ENCODE measurements around the gene TAF4. TPM values are rescaled to one million over a fixed set of nuclear protein-coding genes. Genes with fewer than 3 reads are reported as not detected.
"Not testable (repeated sequence)": the region's sequence is repeated elsewhere in the genome, so short reads cannot be mapped to it uniquely, and the experiment has no call there.

The TAF4 gene
- total RNA-seq, 1 experiment from 2014 or later: 3.7 TPM

DNA sequence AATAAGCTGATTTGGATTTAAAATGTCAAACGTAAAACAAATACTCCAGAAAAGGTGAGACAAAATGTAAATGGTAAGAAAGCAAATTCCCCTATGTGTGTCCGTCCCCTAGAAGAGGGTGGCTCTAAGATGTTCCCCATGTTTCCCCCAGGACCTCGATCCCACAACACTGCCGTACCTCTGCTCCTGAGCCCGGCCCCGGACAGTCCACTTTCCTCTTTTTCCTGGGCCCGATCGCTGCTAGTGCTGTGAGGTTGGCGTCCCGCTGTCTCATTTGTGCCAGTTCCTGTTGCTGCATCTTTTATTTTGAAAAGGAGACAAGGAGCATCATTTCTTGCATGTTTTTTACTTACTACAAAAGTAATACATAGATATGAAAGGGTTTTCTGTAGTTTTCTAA, 68.3 kb downstream of the TAF4 start:
- in situ Hi-C loops (cut with HindIII; ENCODE audit: low pct_unique_long_range_greater_than_20kb, low sequenced_read_pairs): no loop called here
- DNase-seq (ENCODE audit: low read depth): no peak

DNA sequence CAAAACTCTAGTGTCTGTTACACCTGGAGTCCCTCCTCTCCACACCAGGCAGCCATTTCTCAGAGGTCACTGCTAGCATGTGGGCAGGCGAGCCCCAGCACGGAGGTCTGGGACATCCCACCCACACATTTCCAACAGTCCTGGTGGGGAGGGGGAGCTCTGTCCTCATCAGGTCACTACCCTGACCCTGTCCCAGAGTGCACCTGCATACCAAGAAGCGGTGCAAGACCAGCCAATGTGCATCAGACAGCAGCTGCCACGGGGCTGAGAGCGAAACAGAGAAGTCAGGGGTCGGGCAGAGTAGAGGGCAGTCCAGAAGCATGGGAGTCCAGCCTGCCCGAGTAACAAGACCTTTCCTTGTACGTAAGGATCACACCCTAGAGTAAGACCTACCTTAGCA, 71.1 kb downstream of the TAF4 start:
- in situ Hi-C loops (cut with HindIII; ENCODE audit: low pct_unique_long_range_greater_than_20kb, low sequenced_read_pairs): no loop called here
- DNase-seq (ENCODE audit: low read depth): no peak

DNA sequence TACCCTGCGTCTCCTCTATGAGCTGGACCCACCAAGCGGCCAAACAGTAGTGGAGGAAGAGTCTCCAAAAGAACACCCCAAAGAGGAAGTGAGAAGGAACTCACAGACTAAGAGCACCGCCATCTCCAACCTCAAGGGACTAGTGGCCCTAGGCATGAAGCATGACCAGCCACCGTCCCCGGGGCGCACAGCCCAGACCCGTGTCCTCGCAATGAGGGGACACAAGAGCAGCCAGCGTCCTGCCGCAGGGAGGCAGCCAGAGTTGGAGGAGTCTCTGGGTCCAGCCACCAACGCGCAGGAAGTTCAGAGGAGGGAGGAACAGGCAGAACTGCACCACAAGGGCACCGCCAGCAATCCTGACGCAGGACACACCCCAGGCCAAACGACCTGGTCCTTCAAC, 72.6 kb downstream of the TAF4 start:
- in situ Hi-C loops (cut with HindIII; ENCODE audit: low pct_unique_long_range_greater_than_20kb, low sequenced_read_pairs): no loop called here
- DNase-seq (ENCODE audit: low read depth): no peak

DNA sequence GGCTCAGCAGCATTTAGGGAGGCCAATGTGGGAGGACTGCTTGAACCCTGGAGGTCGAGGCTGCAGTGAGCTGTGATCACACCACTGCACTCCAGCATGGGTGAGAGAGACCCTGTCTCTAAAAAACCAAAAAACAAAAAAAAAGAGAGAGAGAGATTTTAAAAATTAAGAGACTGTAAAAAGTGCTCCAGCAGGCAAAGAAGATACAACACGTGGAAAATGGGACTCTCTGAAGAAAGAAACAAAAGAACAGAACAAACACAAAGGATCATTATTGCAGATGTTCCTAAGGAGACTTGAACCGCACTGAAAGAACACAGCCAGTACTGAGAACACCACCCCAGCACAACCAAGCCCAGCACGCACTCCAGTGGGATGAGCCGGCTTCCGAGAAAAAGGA, 74.2 kb downstream of the TAF4 start:
- in situ Hi-C loops (cut with HindIII; ENCODE audit: low pct_unique_long_range_greater_than_20kb, low sequenced_read_pairs): no loop called here
- no peak for DNase-seq (ENCODE audit: low read depth)

DNA sequence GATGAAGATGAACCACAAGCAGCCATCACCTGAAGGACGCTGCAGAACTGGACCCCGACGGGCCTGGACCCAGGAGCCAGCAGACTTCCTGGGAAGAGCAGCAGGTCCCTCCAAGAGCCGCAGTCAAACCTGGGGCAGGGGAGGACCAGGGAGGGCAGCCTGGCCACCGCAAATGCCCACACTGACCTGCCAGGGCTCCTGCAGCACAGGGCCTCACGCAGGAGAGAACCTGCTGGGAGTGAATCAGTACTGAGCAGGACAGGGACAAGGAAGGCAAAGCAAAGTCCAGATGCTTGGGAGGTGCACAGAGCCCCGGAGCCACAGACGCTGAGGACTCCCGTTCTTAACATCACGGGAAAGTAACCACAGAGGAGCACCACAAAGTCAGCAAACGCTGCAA, 75.2 kb downstream of the TAF4 start:
- in situ Hi-C loops (cut with HindIII; ENCODE audit: low pct_unique_long_range_greater_than_20kb, low sequenced_read_pairs): no loop called here
- no peak for DNase-seq (ENCODE audit: low read depth)

DNA sequence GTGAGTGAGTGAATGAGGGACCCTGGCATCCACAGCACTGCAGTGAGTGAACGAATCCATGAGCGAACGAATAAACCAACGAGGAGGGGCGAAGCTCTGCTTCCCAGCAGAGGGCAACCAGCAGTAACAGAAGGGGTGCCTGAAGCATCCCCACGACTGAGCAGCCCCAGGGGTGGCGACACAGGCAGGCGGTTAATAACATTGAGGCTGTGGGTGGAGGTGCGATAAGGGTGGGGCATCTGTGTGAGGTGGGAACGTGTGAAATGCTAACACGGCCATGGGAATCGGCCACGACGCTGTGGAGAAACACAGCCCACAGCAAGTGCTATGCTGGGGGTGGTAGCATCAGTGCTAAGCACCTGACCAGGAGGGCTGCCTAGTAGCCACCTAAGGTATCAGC, 75.9 kb downstream of the TAF4 start:
- no peak for DNase-seq (ENCODE audit: low read depth)
- in situ Hi-C loops (cut with HindIII; ENCODE audit: low pct_unique_long_range_greater_than_20kb, low sequenced_read_pairs): no loop called here

DNA sequence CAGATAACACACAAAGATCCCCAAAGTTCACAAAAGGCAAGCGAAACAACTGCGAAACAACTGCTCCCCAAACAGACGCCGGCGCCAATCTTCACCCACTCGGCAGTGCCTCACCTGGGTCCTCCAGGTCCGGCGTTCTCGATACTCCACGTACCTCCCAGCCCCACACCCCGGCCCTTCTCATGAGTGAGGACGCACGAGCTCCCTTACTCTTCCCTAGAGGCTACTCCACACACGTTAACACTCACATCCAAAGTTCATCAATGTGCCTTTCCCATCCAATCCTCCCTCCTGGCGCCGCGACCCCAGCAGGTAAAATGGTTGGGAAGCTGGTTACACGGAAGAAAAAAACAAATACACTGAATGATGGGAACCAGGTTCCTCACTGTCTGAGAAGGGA, 77.0 kb downstream of the TAF4 start:
- DNase-seq (ENCODE audit: low read depth): no peak
- in situ Hi-C loops (cut with HindIII; ENCODE audit: low pct_unique_long_range_greater_than_20kb, low sequenced_read_pairs): no loop called here

DNA sequence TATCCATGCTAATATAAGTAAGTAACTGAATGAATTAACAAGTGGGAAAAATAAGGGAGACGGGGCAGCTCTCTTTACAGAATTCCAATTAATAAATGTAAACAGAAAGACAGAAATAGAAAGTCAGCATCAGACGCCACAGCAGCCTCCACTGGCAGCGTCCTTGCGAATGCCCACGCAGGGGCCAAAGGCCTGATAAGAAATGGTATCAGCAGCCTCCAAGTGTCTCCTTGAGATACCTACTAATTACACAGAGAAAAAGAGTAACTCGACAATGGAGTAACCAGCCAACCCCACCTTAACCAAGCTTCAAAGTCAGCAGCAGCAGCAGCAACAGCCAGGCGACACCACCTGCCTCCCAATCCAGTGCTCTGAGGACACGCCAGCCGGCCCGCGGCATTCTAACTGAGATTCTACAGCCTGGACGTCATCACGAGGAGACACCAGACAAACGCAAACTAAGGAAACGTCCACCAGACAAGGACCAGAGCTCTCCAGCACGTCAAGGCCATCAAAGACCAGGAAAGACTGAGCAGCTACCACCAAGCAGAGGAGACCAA, 78.8 kb downstream of the TAF4 start:
- in situ Hi-C loops (cut with HindIII; ENCODE audit: low pct_unique_long_range_greater_than_20kb, low sequenced_read_pairs): no loop called here
- DNase-seq (ENCODE audit: low read depth): no peak

DNA sequence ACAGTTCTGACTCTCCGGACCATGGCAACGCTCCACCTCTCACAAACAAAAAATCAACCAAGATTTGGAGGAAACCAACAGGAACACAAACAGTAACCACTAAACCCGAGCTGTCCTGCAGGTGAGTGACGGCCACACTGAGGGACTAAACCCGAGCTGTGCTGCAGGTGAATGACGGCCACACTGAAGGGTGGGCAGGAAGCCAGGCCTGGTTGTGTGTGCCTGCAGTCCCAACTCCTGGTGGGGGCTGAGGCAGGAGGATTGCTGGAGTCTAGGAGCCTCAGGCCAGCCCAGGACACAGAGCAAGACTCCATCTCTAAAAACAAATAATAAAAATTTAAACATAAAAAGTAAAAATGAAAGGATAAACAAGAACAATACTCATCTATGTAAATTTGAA, 80.6 kb downstream of the TAF4 start:
- no peak for DNase-seq (ENCODE audit: low read depth)
- in situ Hi-C loops (cut with HindIII; ENCODE audit: low pct_unique_long_range_greater_than_20kb, low sequenced_read_pairs): no loop called here

DNA sequence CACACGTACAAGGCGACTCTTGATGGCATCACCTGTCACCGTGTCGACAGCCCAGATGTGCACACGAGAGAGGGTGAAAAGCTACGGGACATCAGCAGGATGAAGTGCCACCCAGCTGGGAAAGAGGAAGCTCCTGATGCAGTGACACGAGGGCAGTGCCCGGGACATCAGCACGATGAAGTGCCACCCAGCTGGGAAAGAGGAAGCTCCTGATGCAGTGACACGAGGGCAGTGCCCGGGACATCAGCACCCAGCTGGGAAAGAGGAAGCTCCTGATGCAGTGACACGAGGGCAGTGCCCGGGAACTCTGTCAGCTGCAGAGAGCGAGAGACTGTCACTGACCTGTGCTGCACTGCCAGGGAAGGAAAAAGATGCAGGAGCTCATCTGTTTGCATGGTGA, 81.2 kb downstream of the TAF4 start:
- DNase-seq (ENCODE audit: low read depth); in situ Hi-C loops (cut with HindIII; ENCODE audit: low pct_unique_long_range_greater_than_20kb, low sequenced_read_pairs): not testable (repeated sequence)

DNA sequence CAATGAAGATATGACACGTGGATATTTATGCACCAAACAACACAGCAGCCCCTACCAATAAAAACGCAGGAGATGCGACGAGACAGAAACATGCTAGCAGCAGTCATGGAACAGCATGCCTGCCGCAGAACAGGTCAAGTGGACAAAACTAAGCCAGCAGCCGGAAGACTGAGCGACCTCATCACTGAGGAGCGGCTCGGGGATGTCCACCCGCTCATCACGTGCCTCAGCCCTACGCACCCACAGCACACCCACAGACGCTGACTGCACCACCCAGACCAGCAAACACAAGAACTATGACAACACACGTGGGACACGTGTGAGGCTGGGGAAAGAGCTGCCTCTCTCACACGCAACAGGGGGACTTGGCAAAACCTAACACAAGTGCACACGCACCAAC, 81.7 kb downstream of the TAF4 start:
- DNase-seq (ENCODE audit: low read depth): no peak

DNA sequence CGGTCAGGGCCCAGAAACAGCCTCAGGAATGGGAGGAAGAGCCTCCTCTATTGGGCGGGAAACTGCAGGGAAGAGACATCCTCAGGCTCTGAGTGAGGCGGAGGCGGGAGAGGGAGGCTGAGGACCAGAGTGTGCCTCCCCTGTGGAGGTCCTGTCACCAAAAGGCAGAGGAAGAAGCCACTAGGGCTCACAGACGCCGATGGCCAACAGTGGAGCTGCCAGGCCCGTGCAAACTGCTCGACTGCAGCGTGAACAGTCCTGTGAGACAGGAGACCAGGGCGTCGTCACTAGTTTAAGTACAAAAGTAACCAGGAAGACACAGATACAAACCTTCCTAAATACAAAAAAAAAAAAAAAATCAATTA, 82.7 kb downstream of the TAF4 start:
- DNase-seq (ENCODE audit: low read depth): no peak
- in situ Hi-C loops (cut with HindIII; ENCODE audit: low pct_unique_long_range_greater_than_20kb, low sequenced_read_pairs): no loop called here

More for the DNA sequence above, 81.7 kb downstream of the TAF4 start:
- in situ Hi-C loops (cut with HindIII; ENCODE audit: low pct_unique_long_range_greater_than_20kb, low sequenced_read_pairs): no loop called here

DNA sequence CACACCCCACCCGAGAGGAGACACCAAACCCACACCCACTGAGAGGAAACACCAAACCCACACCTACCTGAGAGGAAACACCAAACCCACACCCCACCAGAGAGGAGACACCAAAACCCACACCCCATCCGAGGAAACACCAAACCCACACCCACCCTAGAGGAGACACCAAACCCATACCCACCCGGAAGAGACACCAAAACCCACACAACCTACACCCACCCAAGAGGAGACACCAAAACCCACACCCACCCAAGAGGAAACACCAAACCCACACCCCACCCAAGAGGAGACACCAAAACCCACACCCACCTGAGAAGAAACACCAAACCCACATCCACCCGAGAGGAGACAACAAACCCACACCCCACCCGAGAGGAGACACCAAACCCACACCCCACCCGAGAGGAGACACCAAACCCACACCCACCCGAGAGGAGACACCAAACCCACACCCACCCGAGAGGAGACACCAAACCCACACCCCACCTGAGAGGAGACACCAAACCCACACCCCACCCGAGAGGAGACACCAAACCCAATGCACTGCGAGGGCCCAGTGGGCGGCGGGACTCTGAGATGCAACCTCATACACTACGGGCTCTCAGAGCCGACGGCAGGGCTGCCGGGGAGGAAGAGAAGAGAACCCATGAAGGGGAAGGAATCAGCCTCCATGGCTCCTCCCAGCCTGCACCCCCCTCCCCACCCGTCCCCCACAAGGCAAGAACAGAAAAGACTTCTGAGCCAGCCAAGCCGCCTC, 83.3 kb downstream of the TAF4 start:
- no peak for DNase-seq (ENCODE audit: low read depth)
- in situ Hi-C loops (cut with HindIII; ENCODE audit: low pct_unique_long_range_greater_than_20kb, low sequenced_read_pairs): no loop called here

DNA sequence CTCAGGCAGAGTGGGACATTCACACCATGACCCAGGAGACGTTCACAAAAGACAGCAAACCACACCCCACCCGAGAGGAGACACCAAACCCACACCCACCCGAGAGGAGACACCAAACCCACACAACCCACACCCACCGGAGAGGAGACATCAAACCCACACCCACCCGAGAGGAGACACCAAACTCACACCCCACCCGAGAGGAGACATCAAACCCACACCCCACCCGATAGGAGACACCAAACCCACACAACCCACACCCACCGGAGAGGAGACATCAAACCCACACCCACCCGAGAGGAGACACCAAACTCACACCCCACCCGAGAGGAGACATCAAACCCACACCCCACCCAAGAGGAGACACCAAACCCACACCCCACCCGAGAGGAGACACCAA, 84.0 kb downstream of the TAF4 start:
- DNase-seq (ENCODE audit: low read depth); in situ Hi-C loops (cut with HindIII; ENCODE audit: low pct_unique_long_range_greater_than_20kb, low sequenced_read_pairs): not testable (repeated sequence)

DNA sequence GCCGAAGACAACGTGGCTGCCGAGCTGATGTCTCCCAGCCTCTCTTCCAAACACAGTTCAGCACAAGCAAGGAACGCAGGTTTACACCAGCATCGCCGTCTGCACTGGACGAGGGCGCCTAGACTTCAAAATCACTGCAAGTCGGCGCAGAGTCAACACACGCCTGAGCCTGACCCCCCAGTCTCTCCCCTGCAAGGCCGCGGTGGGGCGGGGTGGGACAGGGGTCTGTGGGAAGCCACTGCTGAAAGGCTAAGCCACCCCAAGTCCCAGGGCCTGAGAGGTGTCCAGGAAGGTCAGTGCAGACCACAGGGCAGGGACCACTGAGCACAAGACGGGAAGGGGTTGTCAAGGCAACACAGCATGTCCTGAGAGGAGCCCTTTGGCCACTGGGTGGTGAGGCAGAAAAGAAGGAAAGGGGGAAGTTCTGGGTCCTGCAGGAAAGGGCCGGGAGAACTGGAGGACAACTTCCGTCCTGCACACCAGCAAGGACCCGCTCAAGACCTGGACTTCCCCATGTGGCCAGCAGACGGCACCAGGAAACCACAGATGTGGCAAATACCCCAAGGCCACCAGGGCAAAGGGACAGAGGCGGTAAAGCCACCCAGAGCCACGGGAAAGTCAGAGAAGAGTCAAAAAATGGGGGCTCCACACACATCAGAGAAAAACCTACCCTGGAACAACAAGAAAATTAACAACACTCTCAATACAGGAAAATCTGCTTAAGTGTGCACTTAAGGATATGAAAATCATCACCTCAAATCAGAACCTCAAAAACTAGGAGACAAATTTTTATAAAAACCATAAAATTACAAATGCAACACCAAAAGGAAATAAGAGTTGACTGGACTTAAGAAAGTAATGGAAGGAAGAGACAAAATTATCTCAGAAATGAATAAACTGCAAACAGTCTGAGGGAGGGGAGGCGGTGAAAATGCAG, 84.8 kb downstream of the TAF4 start:
- in situ Hi-C loops (cut with HindIII; ENCODE audit: low pct_unique_long_range_greater_than_20kb, low sequenced_read_pairs): no loop called here
- no peak for DNase-seq (ENCODE audit: low read depth)

DNA sequence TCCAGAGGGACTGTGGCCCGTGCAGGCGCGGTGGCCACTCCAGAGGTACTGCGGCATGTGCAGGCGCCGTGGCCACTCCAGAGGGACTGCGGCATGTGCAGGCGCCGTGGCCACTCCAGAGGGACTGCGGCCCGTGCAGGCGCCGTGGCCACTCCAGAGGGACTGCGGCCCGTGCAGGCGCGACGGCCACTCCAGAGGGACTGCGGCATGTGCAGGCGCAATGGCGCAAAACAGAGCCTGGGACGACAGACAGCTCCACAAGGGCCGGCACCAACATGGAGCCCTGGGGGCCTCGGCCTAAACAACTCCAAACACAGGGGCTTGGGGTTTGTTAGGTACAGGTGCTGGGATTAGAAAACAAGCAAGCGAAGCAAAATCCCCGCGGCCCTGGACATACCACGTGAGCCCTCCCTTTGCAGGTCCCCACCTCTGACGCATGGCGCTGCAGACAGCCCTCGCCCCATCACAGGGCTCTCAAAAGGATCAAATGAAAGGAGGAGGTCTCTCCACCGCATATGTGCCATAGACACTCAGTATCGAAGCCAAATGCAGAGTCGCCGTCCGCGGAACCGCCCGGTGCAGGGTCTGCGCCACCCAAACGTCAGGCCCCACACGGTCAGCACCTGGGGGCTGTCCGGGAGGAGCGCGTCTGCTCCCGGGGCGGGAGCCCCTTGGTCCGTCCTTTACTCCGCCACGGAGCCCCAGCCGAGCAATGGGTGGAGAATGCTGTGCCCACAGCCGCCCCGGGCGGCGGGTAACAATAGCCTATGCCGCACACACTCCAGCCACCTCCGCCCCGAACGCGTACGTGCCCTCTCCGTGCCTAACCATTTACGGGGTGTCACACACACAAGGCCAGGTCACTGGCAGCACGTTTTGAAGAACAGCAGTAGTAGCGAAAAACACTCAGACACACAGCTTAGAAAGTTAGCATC, 85.7 kb downstream of the TAF4 start:
- DNase-seq (ENCODE audit: low read depth): no peak
- in situ Hi-C loops (cut with HindIII; ENCODE audit: low pct_unique_long_range_greater_than_20kb, low sequenced_read_pairs): no loop called here

DNA sequence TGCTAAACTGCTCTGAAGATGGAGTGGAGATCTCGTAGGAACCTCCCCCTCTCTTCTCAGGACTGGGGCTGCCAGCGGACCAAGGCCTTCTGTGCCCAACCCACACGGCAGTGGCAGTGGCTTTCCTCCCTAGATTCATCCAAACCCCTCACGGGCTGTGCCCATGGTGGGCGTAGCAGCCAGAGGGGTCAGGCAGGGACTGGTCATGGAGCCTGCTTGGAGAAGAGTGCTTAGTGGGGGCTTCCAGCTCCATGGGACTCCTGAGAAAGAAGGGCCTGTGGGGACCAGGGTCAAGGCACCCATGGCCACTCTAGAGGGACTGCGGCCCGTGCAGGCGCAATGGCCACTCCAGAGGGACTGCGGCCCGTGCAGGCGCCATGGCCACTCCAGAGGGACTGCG, 86.6 kb downstream of the TAF4 start:
- no peak for DNase-seq (ENCODE audit: low read depth)
- in situ Hi-C loops (cut with HindIII; ENCODE audit: low pct_unique_long_range_greater_than_20kb, low sequenced_read_pairs): no loop called here

DNA sequence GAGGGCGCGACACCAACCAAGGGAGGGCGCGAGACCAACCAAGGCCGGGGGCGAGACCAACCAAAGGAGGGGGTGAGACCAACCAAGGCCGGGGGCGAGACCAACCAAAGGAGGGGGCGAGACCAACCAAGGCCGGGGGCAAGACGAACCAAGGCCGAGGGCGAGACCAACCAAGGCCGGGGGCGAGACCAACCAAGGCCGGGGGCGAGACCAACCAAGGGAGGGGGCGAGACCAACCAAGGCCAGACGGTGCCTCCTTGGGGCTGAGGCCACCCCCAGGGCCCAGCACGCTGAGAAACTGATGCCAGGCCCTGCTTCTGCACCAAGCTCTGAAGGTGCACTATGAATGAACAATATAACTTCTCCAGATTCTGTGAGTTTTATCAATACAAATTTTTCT, 87.2 kb downstream of the TAF4 start:
- in situ Hi-C loops (cut with HindIII; ENCODE audit: low pct_unique_long_range_greater_than_20kb, low sequenced_read_pairs): no loop called here
- no peak for DNase-seq (ENCODE audit: low read depth)

Data from Caki2 (cell line).